Activated CD4-positive, alpha-beta T cell treated with anti-CD3 and anti-CD28 coated beads, Interleukin-2, amount 50 U/mL, for 1 hour (primary cell): ENCODE measurements around the gene ANKS1B.
"Not testable (repeated sequence)": the region's sequence is repeated elsewhere in the genome, so short reads cannot be mapped to it uniquely, and the experiment has no call there.

Experiments used
- DNase-seq: peaks from one replicate; pipeline ENCODE4 v3.0.0-alpha.2; 2020

The ANKS1B gene

GRCh38 chr12:99746538-99746937 is 238.2 kb downstream of the ANKS1B start:
- DNase-seq, result no peak

- DNase-seq, result no peak
Observed at GRCh38 chr12:99745895-99746294, 238.8 kb downstream of the ANKS1B start.

- no peak for DNase-seq
Observed at GRCh38 chr12:99745121-99745520, 239.6 kb downstream of the ANKS1B start.

GRCh38 chr12:99736760-99737269 is 247.9 kb downstream of the ANKS1B start:
- DNase-seq, result no peak

DNA sequence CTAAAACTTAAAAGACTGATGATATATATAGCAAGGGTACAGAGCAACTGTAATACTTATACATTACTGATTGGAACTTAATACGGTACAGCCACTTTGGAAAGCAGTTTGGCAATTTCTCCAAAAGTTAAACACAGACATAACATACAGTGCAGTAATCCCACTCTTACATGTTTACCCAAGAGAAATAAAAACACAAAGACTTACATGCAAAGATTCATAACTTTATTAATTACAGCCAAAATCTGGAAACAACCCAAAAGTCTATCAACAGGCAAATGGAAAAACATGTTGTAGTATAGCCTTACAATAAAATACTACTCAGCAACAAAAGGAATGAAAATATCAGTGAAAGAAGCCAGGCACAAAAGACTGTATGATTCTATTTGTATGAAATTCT is 252.6 kb downstream of the ANKS1B start:
- DNase-seq, result no peak

DNA sequence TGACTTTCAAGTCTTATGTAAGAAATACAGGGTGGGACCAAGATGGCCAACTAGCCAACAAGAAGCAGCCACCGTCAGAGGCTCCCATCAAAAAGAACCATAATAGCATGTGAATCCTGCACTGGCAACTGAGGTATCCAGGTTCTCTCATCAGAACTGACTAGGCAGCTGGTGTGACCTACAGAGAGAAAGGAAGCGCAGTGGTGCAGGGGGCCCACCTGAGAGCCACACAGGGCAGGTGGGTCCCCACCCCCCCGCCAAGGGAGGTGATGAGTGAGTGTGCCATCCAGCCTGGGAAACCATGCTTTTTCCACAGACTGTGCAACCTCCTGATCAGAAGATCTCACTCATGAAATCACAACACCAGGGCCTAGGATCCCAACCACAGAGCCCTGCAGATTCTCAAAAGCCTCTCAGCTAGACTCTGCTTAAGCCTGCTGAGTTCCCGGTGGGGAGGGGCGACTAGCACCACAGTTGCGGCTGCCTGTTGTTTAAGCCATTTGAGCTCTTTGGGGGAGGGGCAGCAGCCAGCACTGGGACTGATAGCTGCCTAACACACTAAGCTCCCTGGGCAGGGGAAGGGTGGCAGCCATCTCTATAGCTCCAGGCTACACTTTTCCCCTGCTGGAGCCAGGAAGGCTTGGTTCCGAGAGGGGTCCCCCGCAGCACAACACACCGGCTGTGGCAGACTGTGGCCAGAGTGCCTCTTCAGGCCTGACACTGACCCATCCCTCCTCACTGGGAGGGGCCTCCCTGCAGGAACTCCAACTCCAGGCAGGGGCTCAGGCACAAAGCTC is 261.8 kb downstream of the ANKS1B start:
- DNase-seq, result no peak

- DNase-seq, result no peak
Observed at GRCh38 chr12:99721715-99722275, 262.9 kb downstream of the ANKS1B start.

DNA sequence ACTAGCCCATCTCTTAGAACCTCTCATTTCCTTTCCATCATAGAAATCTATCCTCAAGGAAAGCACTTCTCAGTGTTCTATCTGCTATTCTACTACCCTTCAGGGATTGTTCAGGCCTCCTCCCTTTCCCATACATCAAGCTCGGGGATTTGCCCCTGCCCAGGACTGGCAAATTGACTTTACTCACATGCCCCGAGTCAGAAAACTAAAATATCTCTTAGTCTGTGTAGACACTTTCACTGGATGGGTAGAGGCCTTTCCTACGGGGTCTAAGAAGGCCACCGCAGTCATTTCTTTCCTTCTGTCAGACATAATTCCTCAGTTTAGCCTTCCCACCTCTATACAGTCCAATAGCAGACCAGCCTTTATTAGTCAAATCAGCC is 264.7 kb downstream of the ANKS1B start:
- not testable (repeated sequence) for DNase-seq

GRCh38 chr12:99719411-99720082 is 265.2 kb downstream of the ANKS1B start:
- DNase-seq, result not testable (repeated sequence)

- DNase-seq, result not testable (repeated sequence)
Observed at GRCh38 chr12:99715841-99716510, 268.8 kb downstream of the ANKS1B start.

GRCh38 chr12:99714921-99715320 is 269.8 kb downstream of the ANKS1B start:
- not testable (repeated sequence) for DNase-seq

DNA sequence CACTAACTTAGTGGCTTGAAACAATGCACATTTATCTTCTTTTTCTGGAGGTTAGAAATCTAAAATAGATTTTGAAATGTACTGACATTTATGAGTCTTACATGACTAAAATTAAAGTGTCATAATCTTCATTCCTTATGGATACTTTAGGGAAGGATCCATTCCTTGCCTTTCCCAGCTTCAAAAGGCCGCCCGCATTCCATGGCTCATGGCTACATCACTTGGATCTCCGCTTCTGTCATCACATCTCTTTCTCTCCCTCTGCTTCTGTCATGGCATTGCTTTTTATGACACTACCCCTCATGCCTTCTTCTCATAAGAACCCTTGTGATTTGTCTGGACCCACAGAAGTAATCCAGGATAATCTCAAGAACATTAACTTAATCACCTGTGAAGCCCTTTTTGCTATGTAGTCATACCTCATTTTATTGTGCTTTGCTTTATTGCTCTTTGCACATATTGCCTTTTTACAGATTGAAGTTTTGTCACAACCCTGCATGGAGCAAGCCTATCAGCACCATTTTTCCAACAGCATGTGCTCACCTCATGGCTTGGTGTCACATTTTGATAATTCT is 270.7 kb downstream of the ANKS1B start:
- no peak for DNase-seq

DNA sequence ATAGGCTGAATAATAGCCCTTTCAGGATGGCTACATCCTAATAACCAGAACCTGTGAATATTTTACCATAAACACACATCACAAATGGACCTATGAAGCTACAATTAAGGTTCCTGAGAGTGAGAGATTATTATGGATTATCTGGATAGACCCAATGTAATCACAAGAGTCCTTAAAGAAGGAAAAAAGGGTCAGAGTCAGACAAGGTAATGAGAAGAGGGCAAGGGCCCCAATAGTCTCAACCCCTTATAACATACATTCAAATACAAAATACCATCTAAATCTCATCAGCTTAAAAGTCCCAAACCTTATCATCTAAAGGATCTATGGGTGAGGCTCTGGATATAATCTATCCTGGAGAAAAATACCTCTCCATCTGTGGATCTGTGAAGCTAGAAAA is 272.5 kb downstream of the ANKS1B start:
- no peak for DNase-seq

GRCh38 chr12:99711246-99711645 is 273.5 kb downstream of the ANKS1B start:
- no peak for DNase-seq

DNA sequence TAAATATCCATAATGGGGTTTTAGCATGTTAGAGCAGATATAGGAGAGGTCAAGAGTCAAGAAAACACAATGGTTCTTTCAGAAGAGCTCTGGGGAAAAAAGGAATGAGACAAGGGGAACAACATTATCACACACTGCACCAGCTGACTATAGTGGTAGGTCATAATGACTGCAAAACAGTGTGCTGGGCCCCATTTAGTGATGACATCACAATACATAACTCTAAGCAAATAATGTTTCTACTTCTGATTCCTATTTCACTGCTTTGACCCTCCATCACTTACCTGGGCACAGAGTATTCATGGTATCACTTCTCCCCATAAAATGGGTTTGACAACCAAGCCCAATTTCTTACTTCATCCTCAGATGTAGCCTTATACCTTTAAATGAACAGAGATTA is 275.1 kb downstream of the ANKS1B start:
- DNase-seq, result no peak

DNA sequence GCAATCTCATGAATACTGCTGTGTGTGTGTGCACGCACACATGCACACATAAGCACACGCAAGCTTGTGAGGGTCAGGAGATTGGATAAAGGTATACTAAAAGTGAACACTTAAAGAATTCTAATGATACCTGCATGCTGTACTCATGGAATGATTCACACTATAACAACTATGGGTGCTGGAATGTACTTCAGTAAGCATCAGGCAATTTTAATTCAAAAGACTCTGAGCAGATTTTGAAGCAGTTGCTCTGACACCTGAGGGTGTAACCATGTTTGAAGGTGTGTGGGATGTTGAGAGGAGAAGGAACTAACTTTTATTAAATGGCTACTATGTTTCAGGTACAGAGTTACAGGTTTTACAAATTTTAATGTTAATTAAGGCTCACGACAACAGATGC is 275.6 kb downstream of the ANKS1B start:
- no peak for DNase-seq

GRCh38 chr12:99707883-99708282 is 276.9 kb downstream of the ANKS1B start:
- no peak for DNase-seq

DNA sequence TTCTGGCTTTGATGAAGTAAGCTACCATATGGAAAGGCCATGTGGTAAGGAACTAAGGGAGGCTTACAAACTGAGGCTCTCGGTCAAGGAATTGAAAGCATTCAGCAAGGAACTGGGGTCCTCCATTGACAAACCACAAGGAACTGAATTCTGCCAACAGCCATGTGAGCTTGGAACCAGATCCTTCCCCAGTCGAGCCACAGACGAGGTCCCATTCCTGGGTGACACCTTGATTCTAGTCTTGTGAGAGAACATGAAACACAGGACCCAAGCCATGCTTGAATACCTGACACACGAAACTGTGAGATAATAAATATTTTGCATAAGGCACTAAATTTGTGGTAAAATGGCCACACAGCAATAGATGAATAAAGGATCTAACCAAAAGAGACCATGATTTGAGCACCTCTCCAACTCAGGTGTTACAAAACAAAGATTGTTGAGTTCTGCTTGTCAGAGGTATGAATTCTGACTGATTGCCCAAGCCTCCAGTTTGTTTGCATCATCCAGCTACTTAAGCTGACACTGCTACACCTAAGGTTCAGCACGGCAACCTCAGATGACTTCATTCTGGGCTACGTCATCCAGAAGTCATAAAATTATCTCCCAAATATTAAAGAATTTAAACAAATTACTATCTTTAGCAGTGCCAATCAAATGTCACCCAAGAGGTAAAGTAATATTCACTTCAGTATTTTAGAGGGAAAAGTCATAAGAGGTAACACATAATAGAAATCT is 277.8 kb downstream of the ANKS1B start:
- no peak for DNase-seq

- DNase-seq, result no peak
Observed at GRCh38 chr12:99704458-99704857, 280.3 kb downstream of the ANKS1B start.

DNA sequence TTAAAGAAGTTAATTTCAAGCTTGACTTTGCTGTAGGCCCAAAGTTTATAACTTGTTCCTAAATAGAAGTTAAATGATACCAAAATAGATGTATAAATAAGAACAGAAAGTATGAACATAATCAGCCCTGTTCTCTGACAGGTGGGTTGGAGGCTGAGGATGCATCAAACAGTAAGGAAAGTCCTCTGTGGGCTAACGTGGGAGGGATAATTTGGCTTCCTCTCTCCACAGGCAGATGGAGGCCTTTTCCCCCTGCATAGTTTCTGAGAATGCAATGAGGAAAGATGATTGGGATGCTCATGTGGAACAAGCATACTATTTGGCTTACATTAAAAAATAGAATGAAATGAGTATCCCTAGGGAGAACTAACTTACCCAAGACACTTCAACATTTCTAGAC is 280.7 kb downstream of the ANKS1B start:
- DNase-seq, result no peak

DNA sequence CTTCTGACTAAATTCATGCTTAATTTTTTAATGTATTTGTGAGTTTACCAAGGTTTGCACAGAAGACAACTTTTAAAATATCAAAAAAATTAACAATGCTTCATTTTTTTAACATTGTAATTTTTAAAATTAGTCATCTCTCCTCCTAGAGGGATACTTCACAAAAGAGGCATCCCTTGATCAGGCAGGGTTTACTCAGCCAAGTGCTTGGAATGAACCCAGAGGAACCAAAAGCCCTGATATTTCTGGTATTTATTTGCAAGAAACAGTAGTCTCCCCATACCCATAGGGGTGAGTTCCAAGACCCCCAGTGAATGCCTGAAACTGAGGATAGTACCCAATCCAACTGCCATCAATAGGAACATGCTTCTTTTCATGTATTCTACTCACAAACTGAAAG is 284.7 kb downstream of the ANKS1B start:
- no peak for DNase-seq

DNA sequence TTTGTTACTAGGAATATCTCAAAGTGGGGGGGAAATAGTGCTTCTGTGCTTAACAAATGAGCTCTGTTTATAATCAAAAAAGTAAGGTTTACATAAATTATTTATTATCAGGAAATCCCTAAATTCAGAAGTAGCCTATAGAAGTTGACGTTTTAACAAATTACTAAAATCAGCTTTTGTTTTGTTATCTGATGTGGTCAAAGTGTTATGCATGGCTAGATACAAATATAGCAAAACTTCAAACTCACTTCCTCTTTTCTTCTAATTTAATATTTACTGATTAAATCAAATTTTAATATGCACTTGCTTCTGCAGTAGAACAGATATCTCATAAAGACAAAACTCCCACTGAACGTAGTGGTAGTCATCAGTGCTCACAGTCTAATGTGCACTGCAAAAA is 289.7 kb downstream of the ANKS1B start:
- DNase-seq, result no peak
